Activated naive CD8-positive, alpha-beta T cell (primary cell): ENCODE measurements around the gene TRAF3IP1.
"Not testable (repeated sequence)": the region's sequence is repeated elsewhere in the genome, so short reads cannot be mapped to it uniquely, and the experiment has no call there.

Source experiments
- H3K27ac Mint-ChIP-seq: one replicate; pipeline ENCODE4 v1.8.0; 2021; ENCODE audit warnings: mixed read lengths
- H3K27me3 Mint-ChIP-seq: one replicate; pipeline ENCODE4 v1.8.0; 2021; ENCODE audit warnings: mixed read lengths
- H3K36me3 Mint-ChIP-seq: one replicate; pipeline ENCODE4 v1.8.0; 2021; ENCODE audit warnings: mixed read lengths
- H3K4me1 Mint-ChIP-seq: one replicate; pipeline ENCODE4 v1.8.0; 2021; ENCODE audit warnings: low read depth, mixed read lengths
- H3K4me3 Mint-ChIP-seq: one replicate; pipeline ENCODE4 v1.8.0; 2021; ENCODE audit warnings: mild to moderate bottlenecking, mixed read lengths
- H3K9me3 Mint-ChIP-seq: one replicate; pipeline ENCODE4 v1.8.0; 2021; ENCODE audit warnings: low read depth, mixed read lengths

Gene TRAF3IP1

GRCh38 chr2:238313991-238314350 lies 6.3 kb upstream of the TRAF3IP1 start:
- Mint-ChIP-seq H3K9me3 (no peaks in the 10 kb centered on the region), H3K27ac (no peak overlapping the region), H3K4me3 (no peak overlapping the region), H3K36me3 (no peaks in the 10 kb centered on the region), H3K4me1 (no peaks in the 10 kb centered on the region), H3K27me3 (peaks cover 4% of the 10 kb centered on the region)

- no peak overlapping the region for H3K27ac Mint-ChIP-seq
- no peaks in the 10 kb centered on the region for H3K36me3 Mint-ChIP-seq
- H3K27me3 Mint-ChIP-seq, result peaks cover 1% of the 10 kb centered on the region
- H3K4me3 Mint-ChIP-seq, result no peak overlapping the region
- H3K9me3 Mint-ChIP-seq, result no peaks in the 10 kb centered on the region
- peaks cover 4% of the 10 kb centered on the region for H3K4me1 Mint-ChIP-seq
Observed at GRCh38 chr2:238314576-238314975, 5.7 kb upstream of the TRAF3IP1 start.

- H3K36me3 Mint-ChIP-seq, result no peaks in the 10 kb centered on the region
- H3K4me1 Mint-ChIP-seq, result peaks cover 8% of the 10 kb centered on the region
- H3K9me3 Mint-ChIP-seq, result no peaks in the 10 kb centered on the region
- H3K27ac Mint-ChIP-seq, result no peak overlapping the region
- H3K4me3 Mint-ChIP-seq, result no peak overlapping the region
- H3K27me3 Mint-ChIP-seq, result peaks cover 1% of the 10 kb centered on the region
Observed at GRCh38 chr2:238315031-238315595, 5.2 kb upstream of the TRAF3IP1 start.

- Mint-ChIP-seq H3K27me3 (peaks cover 1% of the 10 kb centered on the region), H3K4me1 (peaks cover 20% of the 10 kb centered on the region), H3K4me3 (peak overlapping the region; percentile 86), H3K27ac (no peak overlapping the region), H3K9me3 (no peaks in the 10 kb centered on the region), H3K36me3 (no peaks in the 10 kb centered on the region)
Observed at GRCh38 chr2:238320648-238321281, 447 bp downstream of the TRAF3IP1 start.

- peaks cover 20% of the 10 kb centered on the region for H3K4me1 Mint-ChIP-seq
- H3K36me3 Mint-ChIP-seq, result peaks cover 2% of the 10 kb centered on the region
- no peak overlapping the region for H3K27ac Mint-ChIP-seq
- H3K27me3 Mint-ChIP-seq, result no peaks in the 10 kb centered on the region
- H3K9me3 Mint-ChIP-seq, result no peaks in the 10 kb centered on the region
- peak overlapping the region; percentile 86 for H3K4me3 Mint-ChIP-seq
Observed at GRCh38 chr2:238321467-238321866, 1.1 kb downstream of the TRAF3IP1 start.

GRCh38 chr2:238322001-238322411 lies 1.7 kb downstream of the TRAF3IP1 start:
- Mint-ChIP-seq H3K9me3 (no peaks in the 10 kb centered on the region), H3K36me3 (peaks cover 3% of the 10 kb centered on the region), H3K27ac (no peak overlapping the region), H3K27me3 (no peaks in the 10 kb centered on the region), H3K4me3 (peak overlapping the region; percentile 86), H3K4me1 (peaks cover 20% of the 10 kb centered on the region)

GRCh38 chr2:238324248-238324647 lies 3.9 kb downstream of the TRAF3IP1 start:
- H3K9me3 Mint-ChIP-seq, H3K27ac Mint-ChIP-seq, H3K27me3 Mint-ChIP-seq, H3K4me3 Mint-ChIP-seq: not testable (repeated sequence)
- Mint-ChIP-seq H3K4me1 (peaks cover 19% of the 10 kb centered on the region), H3K36me3 (peaks cover 13% of the 10 kb centered on the region)

- peaks cover 20% of the 10 kb centered on the region for H3K36me3 Mint-ChIP-seq
- no peak overlapping the region for H3K27ac Mint-ChIP-seq
- H3K4me1 Mint-ChIP-seq, result peaks cover 12% of the 10 kb centered on the region
Observed at GRCh38 chr2:238325694-238326093, 5.4 kb downstream of the TRAF3IP1 start.

GRCh38 chr2:238326801-238327365 lies 6.6 kb downstream of the TRAF3IP1 start:
- Mint-ChIP-seq H3K36me3 (peaks cover 20% of the 10 kb centered on the region), H3K4me3 (no peak overlapping the region), H3K9me3 (no peaks in the 10 kb centered on the region), H3K27ac (no peak overlapping the region), H3K4me1 (peaks cover 2% of the 10 kb centered on the region), H3K27me3 (no peaks in the 10 kb centered on the region)

More at GRCh38 chr2:238325694-238326093, 5.4 kb downstream of the TRAF3IP1 start:
- Mint-ChIP-seq H3K27me3 (no peaks in the 10 kb centered on the region), H3K9me3 (no peaks in the 10 kb centered on the region), H3K4me3 (no peak overlapping the region)

GRCh38 chr2:238327751-238328150 lies 7.4 kb downstream of the TRAF3IP1 start:
- Mint-ChIP-seq H3K9me3 (no peaks in the 10 kb centered on the region), H3K4me1 (peaks cover under 1% of the 10 kb centered on the region), H3K27ac (no peak overlapping the region), H3K36me3 (peaks cover 23% of the 10 kb centered on the region), H3K27me3 (no peaks in the 10 kb centered on the region), H3K4me3 (no peak overlapping the region)

GRCh38 chr2:238330391-238330790 lies 10.1 kb downstream of the TRAF3IP1 start:
- no peaks in the 10 kb centered on the region for H3K27me3 Mint-ChIP-seq
- no peak overlapping the region for H3K27ac Mint-ChIP-seq
- peaks cover 25% of the 10 kb centered on the region for H3K36me3 Mint-ChIP-seq
- H3K4me1 Mint-ChIP-seq, result no peaks in the 10 kb centered on the region
- H3K4me3 Mint-ChIP-seq, result no peak overlapping the region
- H3K9me3 Mint-ChIP-seq, result no peaks in the 10 kb centered on the region

- Mint-ChIP-seq H3K9me3 (no peaks in the 10 kb centered on the region), H3K4me1 (no peaks in the 10 kb centered on the region), H3K27me3 (no peaks in the 10 kb centered on the region), H3K27ac (no peak overlapping the region), H3K4me3 (no peak overlapping the region), H3K36me3 (peaks cover 22% of the 10 kb centered on the region)
Observed at GRCh38 chr2:238331916-238332315, 11.6 kb downstream of the TRAF3IP1 start.

- Mint-ChIP-seq H3K27me3 (no peaks in the 10 kb centered on the region), H3K9me3 (no peaks in the 10 kb centered on the region), H3K4me1 (peaks cover 5% of the 10 kb centered on the region), H3K27ac (no peak overlapping the region), H3K4me3 (no peak overlapping the region), H3K36me3 (peaks cover 9% of the 10 kb centered on the region)
Observed at GRCh38 chr2:238334885-238335284, 14.6 kb downstream of the TRAF3IP1 start.

- not testable (repeated sequence) for H3K27ac Mint-ChIP-seq, H3K4me1 Mint-ChIP-seq, H3K4me3 Mint-ChIP-seq, H3K9me3 Mint-ChIP-seq, H3K36me3 Mint-ChIP-seq, H3K27me3 Mint-ChIP-seq
Observed at GRCh38 chr2:238335591-238335990, 15.3 kb downstream of the TRAF3IP1 start.

- Mint-ChIP-seq H3K27me3 (no peaks in the 10 kb centered on the region), H3K9me3 (no peaks in the 10 kb centered on the region), H3K4me1 (peaks cover 5% of the 10 kb centered on the region), H3K36me3 (peaks cover 7% of the 10 kb centered on the region), H3K4me3 (no peak overlapping the region), H3K27ac (no peak overlapping the region)
Observed at GRCh38 chr2:238336151-238336550, 15.8 kb downstream of the TRAF3IP1 start.
